ENCODE data around the gene TMEM91. TPM values are rescaled to one million over a fixed set of nuclear protein-coding genes. Genes with fewer than 3 reads are reported as not detected.

The TMEM91 gene
- total and polyA plus RNA-seq, 2 of the 13 experiments (the other 11 are each of a cell fraction or from before 2014, with no cell fraction given), result 6.3 to 10.3 TPM

- TF ChIP-seq ZBTB49 (CRISPR knock-in tag; IDR thresholded peaks at IDR 0.05; ENCODE audit: borderline replicate concordance), result no peak
- TF ChIP-seq ZNF878 (CRISPR knock-in tag; IDR thresholded peaks at IDR 0.05), result no peak
- TF ChIP-seq TCF7L2 (IDR thresholded peaks at IDR 0.05; ENCODE audit: low read depth, low read length), result no peak
- no peak for TF ChIP-seq KDM4B (CRISPR knock-in tag; IDR thresholded peaks at IDR 0.05)
- TF ChIP-seq, protein P1, sequence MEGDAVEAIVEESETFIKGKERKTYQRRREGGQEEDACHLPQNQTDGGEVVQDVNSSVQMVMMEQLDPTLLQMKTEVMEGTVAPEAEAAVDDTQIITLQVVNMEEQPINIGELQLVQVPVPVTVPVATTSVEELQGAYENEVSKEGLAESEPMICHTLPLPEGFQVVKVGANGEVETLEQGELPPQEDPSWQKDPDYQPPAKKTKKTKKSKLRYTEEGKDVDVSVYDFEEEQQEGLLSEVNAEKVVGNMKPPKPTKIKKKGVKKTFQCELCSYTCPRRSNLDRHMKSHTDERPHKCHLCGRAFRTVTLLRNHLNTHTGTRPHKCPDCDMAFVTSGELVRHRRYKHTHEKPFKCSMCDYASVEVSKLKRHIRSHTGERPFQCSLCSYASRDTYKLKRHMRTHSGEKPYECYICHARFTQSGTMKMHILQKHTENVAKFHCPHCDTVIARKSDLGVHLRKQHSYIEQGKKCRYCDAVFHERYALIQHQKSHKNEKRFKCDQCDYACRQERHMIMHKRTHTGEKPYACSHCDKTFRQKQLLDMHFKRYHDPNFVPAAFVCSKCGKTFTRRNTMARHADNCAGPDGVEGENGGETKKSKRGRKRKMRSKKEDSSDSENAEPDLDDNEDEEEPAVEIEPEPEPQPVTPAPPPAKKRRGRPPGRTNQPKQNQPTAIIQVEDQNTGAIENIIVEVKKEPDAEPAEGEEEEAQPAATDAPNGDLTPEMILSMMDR (CRISPR knock-in tag; IDR thresholded peaks at IDR 0.05), result no peak
Measured at GRCh38 chr19:41411100-41411967, 35.0 kb downstream of the TMEM91 start (continued).

DNA sequence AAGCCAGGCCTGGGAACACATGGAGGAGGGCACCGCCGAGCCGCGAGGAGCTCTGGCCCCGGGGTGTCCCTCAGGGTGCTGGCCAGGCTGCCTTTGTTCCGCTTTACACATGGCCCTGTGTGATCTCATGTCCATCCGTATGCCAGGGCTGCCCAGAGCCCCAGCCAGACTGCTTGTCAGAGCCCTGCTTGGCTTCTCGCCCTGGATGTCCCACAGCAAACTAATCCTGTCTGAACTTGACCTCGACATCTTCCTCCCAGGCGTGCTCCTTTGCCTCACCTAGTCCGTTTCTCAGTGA, 35.6 kb downstream of the TMEM91 start:
- FAIRE-seq (no peak), ATAC-seq (no peak), DNase-seq (ENCODE audit: low spot score) (no peak)
- Histone ChIP-seq H3K4me3 (replicated peaks in 1 of 3; ENCODE audit: insufficient read depth in 1 of 3, low read depth in 2 of 3, low read length in 3 of 3) (no peak overlapping the region), H2AFZ (ENCODE audit: low read length) (no peak overlapping the region), H3K79me2 (ENCODE audit: insufficient read depth, low read length) (no peaks in the 10 kb centered on the region), H3K4me2 (ENCODE audit: low read depth, low read length) (no peak overlapping the region), H3K36me3 (replicated peaks in 1 of 2; ENCODE audit: control insufficient read depth in 1 of 2, insufficient read depth in 2 of 2, low read length in 2 of 2) (peaks cover 7 to 15% of the 10 kb centered on the region in 2 experiments; a peak in 4 of 5 replicates), H3K9me3 (ENCODE audit: low read length) (no peaks in the 10 kb centered on the region), H4K20me1 (ENCODE audit: insufficient read depth, low read length) (no peaks in the 10 kb centered on the region), H3K9ac (ENCODE audit: insufficient read depth, low read depth, low read length) (no peak overlapping the region), H3K27me3 (ENCODE audit: control insufficient read depth in 1 of 2, insufficient read depth in 2 of 2, low read length in 2 of 2) (no peaks in the 10 kb centered on the region), H3K27ac (ENCODE audit: extremely low read length, insufficient read depth, low read length) (no peak overlapping the region), H3K4me1 (ENCODE audit: insufficient read depth, low read length) (peaks cover 30% of the 10 kb centered on the region)
- WGBS (ENCODE audit: low lambda C conversion rate), result 57% methylated on average over 5 of the region's 11 CpGs
- BruUV-seq (replicated peaks), result no TSS peak
- in situ Hi-C loops (cut with HindIII; ENCODE audit: extremely low pct_ligation_motif_present, low pct_unique_long_range_greater_than_20kb) (no loop called here), intact Hi-C loops (cut with micrococcal nuclease; ENCODE audit: unreplicated experiment) (no loop called here)
- ChIA-PET POLR2A (interaction anchor here (0.8 kb wide), 1 partner anchor 15 kb away, joined by 5 read pairs; the partner anchor contains the start of gene B3GNT8), CTCF (ENCODE audit: low intra/inter-chr PET ratio, low total read pairs) (no interaction called here)
- TF ChIP-seq, protein P2, sequence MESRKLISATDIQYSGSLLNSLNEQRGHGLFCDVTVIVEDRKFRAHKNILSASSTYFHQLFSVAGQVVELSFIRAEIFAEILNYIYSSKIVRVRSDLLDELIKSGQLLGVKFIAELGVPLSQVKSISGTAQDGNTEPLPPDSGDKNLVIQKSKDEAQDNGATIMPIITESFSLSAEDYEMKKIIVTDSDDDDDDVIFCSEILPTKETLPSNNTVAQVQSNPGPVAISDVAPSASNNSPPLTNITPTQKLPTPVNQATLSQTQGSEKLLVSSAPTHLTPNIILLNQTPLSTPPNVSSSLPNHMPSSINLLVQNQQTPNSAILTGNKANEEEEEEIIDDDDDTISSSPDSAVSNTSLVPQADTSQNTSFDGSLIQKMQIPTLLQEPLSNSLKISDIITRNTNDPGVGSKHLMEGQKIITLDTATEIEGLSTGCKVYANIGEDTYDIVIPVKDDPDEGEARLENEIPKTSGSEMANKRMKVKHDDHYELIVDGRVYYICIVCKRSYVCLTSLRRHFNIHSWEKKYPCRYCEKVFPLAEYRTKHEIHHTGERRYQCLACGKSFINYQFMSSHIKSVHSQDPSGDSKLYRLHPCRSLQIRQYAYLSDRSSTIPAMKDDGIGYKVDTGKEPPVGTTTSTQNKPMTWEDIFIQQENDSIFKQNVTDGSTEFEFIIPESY (CRISPR knock-in tag; IDR thresholded peaks at IDR 0.05), result 0 out of 2 replicates have a peak, but pooled peaks have one; percentile 17
- no peak for TF ChIP-seq STAT5B (CRISPR knock-in tag; IDR thresholded peaks at IDR 0.05)

Data from HepG2 (cell line).